Memory B cell (primary cell): Measurements from ENCODE around the gene GSG1L2.

Source experiments
- ATAC-seq: fragments of 150-1000 bp; cut with Tn5 transposase; 2 replicates; pipeline ENCODE4 v1.10.0; 2021; ENCODE audit warnings: low read depth, mild to moderate bottlenecking, moderate library complexity
- DNase-seq, 2 donors: peaks; one replicate each; pipeline ENCODE4 v3.0.0; 2022; ENCODE audit warnings: low spot score in 2 of 2
- H3K27ac Mint-ChIP-seq: one replicate; pipeline ENCODE4 v1.8.0; 2022; ENCODE audit warnings: mild to moderate bottlenecking, moderate library complexity, mixed read lengths
- H3K27me3 Mint-ChIP-seq: one replicate; pipeline ENCODE4 v1.8.0; 2022; ENCODE audit warnings: mixed read lengths
- H3K36me3 Mint-ChIP-seq: one replicate; pipeline ENCODE4 v1.8.0; 2022; ENCODE audit warnings: mild to moderate bottlenecking, mixed read lengths
- H3K4me1 Mint-ChIP-seq: one replicate; pipeline ENCODE4 v1.8.0; 2022; ENCODE audit warnings: mixed read lengths
- H3K4me3 Mint-ChIP-seq: one replicate; pipeline ENCODE4 v1.8.0; 2022; ENCODE audit warnings: mild to moderate bottlenecking, moderate library complexity, mixed read lengths
- H3K9me3 Mint-ChIP-seq: one replicate; pipeline ENCODE4 v1.8.0; 2022; ENCODE audit warnings: mixed read lengths

GSG1L2 gene

GRCh38 chr17:9821921-9822320, at the start of gene GSG1L2:
Gene GSG1L2 (minus strand): TSS chr17:9822079. CDS start chr17:9822071, 8 bp downstream.
- Mint-ChIP-seq H3K36me3 (no peaks in the 10 kb centered on the region), H3K27ac (no peak within 1 kb of the TSS), H3K9me3 (peaks cover 6% of the 10 kb centered on the region), H3K4me3 (no peak within 1 kb of the TSS), H3K27me3 (peaks cover 7% of the 10 kb centered on the region), H3K4me1 (no peaks in the 10 kb centered on the region)
- no peak for DNase-seq
- ATAC-seq, result no peak

GRCh38 chr17:9868552-9868951, 46.7 kb upstream of the GSG1L2 start:
- no peak for ATAC-seq
- no peaks in the 10 kb centered on the region for H3K36me3 Mint-ChIP-seq
- H3K27ac Mint-ChIP-seq, result no peak overlapping the region
- peaks cover 6% of the 10 kb centered on the region for H3K9me3 Mint-ChIP-seq
- H3K27me3 Mint-ChIP-seq, result peaks cover 5% of the 10 kb centered on the region
- no peak overlapping the region for H3K4me3 Mint-ChIP-seq
- DNase-seq, result no peak
- no peaks in the 10 kb centered on the region for H3K4me1 Mint-ChIP-seq

GRCh38 chr17:9865586-9865985, 43.7 kb upstream of the GSG1L2 start:
- Mint-ChIP-seq H3K36me3 (no peaks in the 10 kb centered on the region), H3K27ac (no peak overlapping the region), H3K27me3 (peaks cover 5% of the 10 kb centered on the region), H3K4me1 (no peaks in the 10 kb centered on the region), H3K4me3 (no peak overlapping the region), H3K9me3 (peaks cover 13% of the 10 kb centered on the region)
- ATAC-seq (no peak), DNase-seq (no peak)

- no peak for DNase-seq
- Mint-ChIP-seq H3K27ac (no peak overlapping the region), H3K4me1 (no peaks in the 10 kb centered on the region), H3K4me3 (no peak overlapping the region), H3K9me3 (peaks cover 15% of the 10 kb centered on the region), H3K27me3 (peaks cover 3% of the 10 kb centered on the region), H3K36me3 (no peaks in the 10 kb centered on the region)
- no peak for ATAC-seq
Observed at GRCh38 chr17:9862949-9863348, 41.1 kb upstream of the GSG1L2 start.

- Mint-ChIP-seq H3K4me3 (no peak overlapping the region), H3K9me3 (peaks cover 15% of the 10 kb centered on the region), H3K27me3 (peaks cover 3% of the 10 kb centered on the region), H3K36me3 (no peaks in the 10 kb centered on the region), H3K4me1 (no peaks in the 10 kb centered on the region), H3K27ac (no peak overlapping the region)
- no peak for DNase-seq
- ATAC-seq, result no peak
Observed at GRCh38 chr17:9862220-9862619, 40.3 kb upstream of the GSG1L2 start.

GRCh38 chr17:9860851-9861250, 39.0 kb upstream of the GSG1L2 start:
- Mint-ChIP-seq H3K36me3 (no peaks in the 10 kb centered on the region), H3K27ac (no peak overlapping the region), H3K4me1 (no peaks in the 10 kb centered on the region), H3K4me3 (no peak overlapping the region), H3K9me3 (peaks cover 15% of the 10 kb centered on the region), H3K27me3 (peaks cover 3% of the 10 kb centered on the region)
- no peak for ATAC-seq
- DNase-seq, result no peak

GRCh38 chr17:9859781-9860180, 37.9 kb upstream of the GSG1L2 start:
- DNase-seq (no peak), ATAC-seq (no peak)
- H3K4me1 Mint-ChIP-seq, result no peaks in the 10 kb centered on the region
- no peaks in the 10 kb centered on the region for H3K36me3 Mint-ChIP-seq
- H3K4me3 Mint-ChIP-seq, result no peak overlapping the region
- H3K9me3 Mint-ChIP-seq, result peaks cover 11% of the 10 kb centered on the region
- no peak overlapping the region for H3K27ac Mint-ChIP-seq
- H3K27me3 Mint-ChIP-seq, result no peaks in the 10 kb centered on the region

- no peaks in the 10 kb centered on the region for H3K27me3 Mint-ChIP-seq
- DNase-seq (no peak), ATAC-seq (no peak)
- no peak overlapping the region for H3K4me3 Mint-ChIP-seq
- H3K27ac Mint-ChIP-seq, result no peak overlapping the region
- no peaks in the 10 kb centered on the region for H3K4me1 Mint-ChIP-seq
- H3K9me3 Mint-ChIP-seq, result peaks cover 7% of the 10 kb centered on the region
- H3K36me3 Mint-ChIP-seq, result no peaks in the 10 kb centered on the region
Observed at GRCh38 chr17:9855036-9855435, 33.2 kb upstream of the GSG1L2 start.

- H3K27me3 Mint-ChIP-seq, result no peaks in the 10 kb centered on the region
- ATAC-seq, result no peak
- no peak overlapping the region for H3K4me3 Mint-ChIP-seq
- H3K9me3 Mint-ChIP-seq, result peaks cover 7% of the 10 kb centered on the region
- DNase-seq, result no peak
- no peaks in the 10 kb centered on the region for H3K36me3 Mint-ChIP-seq
- H3K27ac Mint-ChIP-seq, result no peak overlapping the region
- H3K4me1 Mint-ChIP-seq, result no peaks in the 10 kb centered on the region
Observed at GRCh38 chr17:9854255-9854654, 32.4 kb upstream of the GSG1L2 start.

- no peak for ATAC-seq
- H3K27me3 Mint-ChIP-seq, result no peaks in the 10 kb centered on the region
- DNase-seq, result no peak
- H3K4me1 Mint-ChIP-seq, result no peaks in the 10 kb centered on the region
- H3K9me3 Mint-ChIP-seq, result peaks cover 6% of the 10 kb centered on the region
- H3K36me3 Mint-ChIP-seq, result no peaks in the 10 kb centered on the region
- no peak overlapping the region for H3K4me3 Mint-ChIP-seq
- no peak overlapping the region for H3K27ac Mint-ChIP-seq
Observed at GRCh38 chr17:9850151-9850550, 28.3 kb upstream of the GSG1L2 start.

- H3K9me3 Mint-ChIP-seq, result peaks cover 4% of the 10 kb centered on the region
- H3K4me3 Mint-ChIP-seq, result no peak overlapping the region
- ATAC-seq (no peak), DNase-seq (no peak)
- no peaks in the 10 kb centered on the region for H3K36me3 Mint-ChIP-seq
- no peaks in the 10 kb centered on the region for H3K4me1 Mint-ChIP-seq
- no peak overlapping the region for H3K27ac Mint-ChIP-seq
- peaks cover 6% of the 10 kb centered on the region for H3K27me3 Mint-ChIP-seq
Observed at GRCh38 chr17:9845306-9845705, 23.4 kb upstream of the GSG1L2 start.

- no peaks in the 10 kb centered on the region for H3K36me3 Mint-ChIP-seq
- DNase-seq (no peak), ATAC-seq (no peak)
- H3K4me3 Mint-ChIP-seq, result no peak overlapping the region
- no peak overlapping the region for H3K27ac Mint-ChIP-seq
- H3K27me3 Mint-ChIP-seq, result peaks cover 6% of the 10 kb centered on the region
- H3K4me1 Mint-ChIP-seq, result no peaks in the 10 kb centered on the region
- H3K9me3 Mint-ChIP-seq, result peaks cover 4% of the 10 kb centered on the region
Observed at GRCh38 chr17:9844153-9844552, 22.3 kb upstream of the GSG1L2 start.

- ATAC-seq, result no peak
- peaks cover 9% of the 10 kb centered on the region for H3K27me3 Mint-ChIP-seq
- H3K27ac Mint-ChIP-seq, result no peak overlapping the region
- no peaks in the 10 kb centered on the region for H3K4me1 Mint-ChIP-seq
- H3K9me3 Mint-ChIP-seq, result peaks cover 4% of the 10 kb centered on the region
- no peak overlapping the region for H3K4me3 Mint-ChIP-seq
- H3K36me3 Mint-ChIP-seq, result no peaks in the 10 kb centered on the region
- DNase-seq, result no peak
Observed at GRCh38 chr17:9843152-9844010, 21.5 kb upstream of the GSG1L2 start.

GRCh38 chr17:9842057-9842758, 20.3 kb upstream of the GSG1L2 start:
- peaks cover 9% of the 10 kb centered on the region for H3K27me3 Mint-ChIP-seq
- no peak overlapping the region for H3K27ac Mint-ChIP-seq
- H3K4me3 Mint-ChIP-seq, result no peak overlapping the region
- no peak for DNase-seq
- no peaks in the 10 kb centered on the region for H3K4me1 Mint-ChIP-seq
- ATAC-seq, result no peak
- peaks cover 4% of the 10 kb centered on the region for H3K9me3 Mint-ChIP-seq
- H3K36me3 Mint-ChIP-seq, result no peaks in the 10 kb centered on the region
